A549 (cell line): ENCODE results near the gene C3orf85. TPM values are rescaled to one million over a fixed set of nuclear protein-coding genes. Genes with fewer than 3 reads are reported as not detected.

ENCODE experiments used
- ATAC-seq, 2 experiments: fragments of 200-7000 bp in 1 of 2; fragments of >200 bp in 1 of 2; cut with Nextera tagmentation in 1 of 2; cut with Tn5 transposase in 1 of 2; 3 replicates each; pipeline versions ENCODE4 v1.8.0 to v1.9.1; 2018 to 2020; ENCODE audit warnings: mild to moderate bottlenecking in 1 of 2, moderate library complexity in 1 of 2
- CTCF ChIA-PET: fragments of 300-600 bp; sonication (Branson Sonifier 250); formaldehyde crosslinking; extraction: SDS; loops from one replicate; lab custom pipeline; 2021; ENCODE audit warnings: antibody characterized with exemption, inconsistent platforms; lab: Yijun Ruan, JAX
- POLR2A ChIA-PET: fragments of 350-600 bp; formaldehyde crosslinking; extraction: SDS; loops from one replicate; lab custom pipeline; 2021; ENCODE audit warnings: antibody characterized with exemption, inconsistent platforms; lab: Yijun Ruan, JAX
- DNase-seq, 2 experiments: peaks; one replicate each; pipeline versions ENCODE4 v3.0.0 to v3.0.0-alpha.2; 2011 to 2016; ENCODE audit warnings: low read depth in 1 of 2, low spot score in 1 of 2
- FAIRE-seq: peaks from 2 replicates; lab custom pipeline; 2011; peaks lifted over from hg19 to GRCh38; lab: Jason Lieb, UNC
- H3K27ac ChIP-seq, 2 experiments: fragments of >200 bp; sonication (Bioruptor Twin); formaldehyde crosslinking; 3 replicates each; pipeline ENCODE4 v1.5.1; 2016 to 2017
- H3K4me1 ChIP-seq: fragments of >200 bp; sonication (Bioruptor Twin); formaldehyde crosslinking; 3 replicates; pipeline ENCODE4 v1.6.1; 2016
- H3K4me2 ChIP-seq: fragments of >200 bp; sonication (Bioruptor Twin); formaldehyde crosslinking; 3 replicates; pipeline ENCODE4 v1.6.1; 2016
- H3K4me3 ChIP-seq: fragments of >200 bp; sonication (Bioruptor Twin); formaldehyde crosslinking; 3 replicates; pipeline ENCODE4 v1.5.1; 2016
- H3K9me3 ChIP-seq: fragments of >200 bp; sonication (Bioruptor Twin); formaldehyde crosslinking; 3 replicates; pipeline ENCODE4 v1.6.1; 2016
- ATOH8 ChIP-seq: fragments of 250-450 bp; sonication (Bioruptor Pico); IDR thresholded peaks from 2 replicates; pipeline ENCODE4 v1.5.0; 2020; ENCODE audit warnings: low read depth, mild to moderate bottlenecking, moderate library complexity
- CBX8 ChIP-seq: fragments of 200-600 bp; sonication (generic); IDR thresholded peaks from 2 replicates; pipeline ENCODE4 v1.6.1; 2016
- EHF ChIP-seq: fragments of 250-450 bp; sonication (Bioruptor Pico); IDR thresholded peaks from 2 replicates; pipeline ENCODE4 v1.5.0; 2020; ENCODE audit warnings: mild to moderate bottlenecking
- JUN ChIP-seq, 2 experiments: fragments of >200 bp; sonication (Bioruptor Twin); formaldehyde crosslinking; IDR thresholded peaks; 2 replicates in 1 of 2; 3 replicates in 1 of 2; pipeline ENCODE4 v1.6.1; 2016 to 2017
- MAX ChIP-seq: IDR thresholded peaks from 2 replicates; pipeline ENCODE4 v1.6.1; 2012
- MAZ ChIP-seq: fragments of 150-350 bp; IDR thresholded peaks from 2 replicates; pipeline ENCODE4 v1.6.1; 2014; ENCODE audit warnings: antibody characterized with exemption, low read depth, low read length, borderline replicate concordance
- NFE2L2 ChIP-seq: fragments of 150-350 bp; conservative IDR thresholded peaks from 2 replicates; pipeline ENCODE4 v1.6.1; 2014; ENCODE audit warnings: low read length
- NPAS2 ChIP-seq: fragments of 250-450 bp; sonication (Bioruptor Pico); IDR thresholded peaks from 2 replicates; pipeline ENCODE4 v1.8.0; 2022; ENCODE audit warnings: mild to moderate bottlenecking, moderate library complexity, borderline replicate concordance
- POLR2A ChIP-seq: IDR thresholded peaks from 2 replicates; pipeline ENCODE4 v1.6.1; 2012; ENCODE audit warnings: mild to moderate bottlenecking, low read length
- RFX5 ChIP-seq: fragments of 450-650 bp; IDR thresholded peaks from 2 replicates; pipeline ENCODE4 v1.7.1; 2014; ENCODE audit warnings: antibody characterized with exemption, mild to moderate bottlenecking, moderate library complexity
- ZC3H11A ChIP-seq: fragments of 450-650 bp; IDR thresholded peaks from 2 replicates; pipeline ENCODE4 v1.6.1; 2014; ENCODE audit warnings: antibody characterized with exemption, mild to moderate bottlenecking
- ZNF302 ChIP-seq: fragments of 250-450 bp; sonication (Bioruptor Pico); IDR thresholded peaks from 2 replicates; pipeline ENCODE4 v1.9.0; 2021; ENCODE audit warnings: inconsistent platforms, mild to moderate bottlenecking, moderate library complexity
- WGBS: methylation state at CpG from one replicate; pipeline ENCODE4 v1.1.6; 2017; ENCODE audit errors: missing lambda C conversion rate; 5-methylcytosine and 5-hydroxymethylcytosine counted together
- polyA minus RNA-seq: library from RNA; depleted of rRNA, polyadenylated mRNA; stranded (reverse); fragments of >200 nt; gene quantifications from 2 replicates; pipeline ENCODE4 v1.2.3, GENCODE V29; 2011; rRNA and poly(A)+ RNA removed
- polyA plus RNA-seq, 4 experiments: library from polyadenylated mRNA; depleted of rRNA in 3 of 4; stranded (reverse); fragments of >200 nt; fragmentation: RNase III in 1 of 4; extraction: RNeasy Plus Mini Kit Qiagen cat#74134 plus additional on column Dnase treatment in 1 of 4; gene quantifications; 2 replicates in 3 of 4; 3 replicates in 1 of 4; pipeline ENCODE4 v1.2.3, GENCODE V29; 2011 to 2017
- TF ChIP-seq, protein P1 (sequence below): fragments of >200 bp; sonication (Bioruptor Twin); formaldehyde crosslinking; IDR thresholded peaks from 3 replicates; pipeline ENCODE4 v1.6.1; 2016
- TF ChIP-seq, protein P2 (sequence below): fragments of >200 bp; sonication (Bioruptor Twin); formaldehyde crosslinking; IDR thresholded peaks from 3 replicates; pipeline ENCODE4 v1.5.1; 2016
- TF ChIP-seq, protein P3 (sequence below): fragments of 250-450 bp; sonication (Bioruptor Pico); IDR thresholded peaks from 2 replicates; pipeline ENCODE4 v1.5.0; 2021; ENCODE audit warnings: mild to moderate bottlenecking, moderate library complexity, borderline replicate concordance

C3orf85 gene, protein sequence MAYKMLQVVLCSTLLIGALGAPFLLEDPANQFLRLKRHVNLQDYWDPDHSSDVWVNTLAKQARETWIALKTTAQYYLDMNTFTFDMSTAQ
- not detected in 2 replicates for polyA plus RNA-seq (2011; rRNA removed)
- not detected in 2 replicates for polyA plus RNA-seq (2012; cell fraction: cytosol; rRNA removed)
- polyA plus RNA-seq (2012; cell fraction: nucleus; rRNA removed) = not detected in 2 replicates
- polyA plus RNA-seq (2017; fragmentation: RNase III; extraction: RNeasy Plus Mini Kit Qiagen cat#74134 plus additional on column Dnase treatment) = not detected in 3 replicates
- not detected in 2 replicates for polyA minus RNA-seq

GRCh38 chr3:109136523-109136922 lies at the start of gene C3orf85:
C3orf85 (plus strand) TSS chr3:109136719; CDS start chr3:109136848, 129 bp downstream.
- WGBS = 46% methylated on average over 3 of the region's 3 CpGs
- CTCF ChIA-PET = no interaction called here
- FAIRE-seq (no peak), DNase-seq (no peak), ATAC-seq (no peak)
- 0 out of 3 replicates have a peak, but pooled peaks cover 3% of the 10 kb centered on the region for H3K4me1 ChIP-seq
- H3K9me3 ChIP-seq = no peaks in the 10 kb centered on the region
- H3K4me2 ChIP-seq = no peak within 1 kb of the TSS
- H3K27ac ChIP-seq = no peak within 1 kb of the TSS
- POLR2A ChIA-PET = no interaction called here
- no peak for TF ChIP-seq EHF (CRISPR knock-in tag)
- TF ChIP-seq, protein P1, sequence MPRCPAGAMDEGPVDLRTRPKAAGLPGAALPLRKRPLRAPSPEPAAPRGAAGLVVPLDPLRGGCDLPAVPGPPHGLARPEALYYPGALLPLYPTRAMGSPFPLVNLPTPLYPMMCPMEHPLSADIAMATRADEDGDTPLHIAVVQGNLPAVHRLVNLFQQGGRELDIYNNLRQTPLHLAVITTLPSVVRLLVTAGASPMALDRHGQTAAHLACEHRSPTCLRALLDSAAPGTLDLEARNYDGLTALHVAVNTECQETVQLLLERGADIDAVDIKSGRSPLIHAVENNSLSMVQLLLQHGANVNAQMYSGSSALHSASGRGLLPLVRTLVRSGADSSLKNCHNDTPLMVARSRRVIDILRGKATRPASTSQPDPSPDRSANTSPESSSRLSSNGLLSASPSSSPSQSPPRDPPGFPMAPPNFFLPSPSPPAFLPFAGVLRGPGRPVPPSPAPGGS = no peak
- TF ChIP-seq, protein P2, sequence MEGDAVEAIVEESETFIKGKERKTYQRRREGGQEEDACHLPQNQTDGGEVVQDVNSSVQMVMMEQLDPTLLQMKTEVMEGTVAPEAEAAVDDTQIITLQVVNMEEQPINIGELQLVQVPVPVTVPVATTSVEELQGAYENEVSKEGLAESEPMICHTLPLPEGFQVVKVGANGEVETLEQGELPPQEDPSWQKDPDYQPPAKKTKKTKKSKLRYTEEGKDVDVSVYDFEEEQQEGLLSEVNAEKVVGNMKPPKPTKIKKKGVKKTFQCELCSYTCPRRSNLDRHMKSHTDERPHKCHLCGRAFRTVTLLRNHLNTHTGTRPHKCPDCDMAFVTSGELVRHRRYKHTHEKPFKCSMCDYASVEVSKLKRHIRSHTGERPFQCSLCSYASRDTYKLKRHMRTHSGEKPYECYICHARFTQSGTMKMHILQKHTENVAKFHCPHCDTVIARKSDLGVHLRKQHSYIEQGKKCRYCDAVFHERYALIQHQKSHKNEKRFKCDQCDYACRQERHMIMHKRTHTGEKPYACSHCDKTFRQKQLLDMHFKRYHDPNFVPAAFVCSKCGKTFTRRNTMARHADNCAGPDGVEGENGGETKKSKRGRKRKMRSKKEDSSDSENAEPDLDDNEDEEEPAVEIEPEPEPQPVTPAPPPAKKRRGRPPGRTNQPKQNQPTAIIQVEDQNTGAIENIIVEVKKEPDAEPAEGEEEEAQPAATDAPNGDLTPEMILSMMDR = no peak
- no peak within 1 kb of the TSS for H3K4me3 ChIP-seq

- ChIA-PET POLR2A (no interaction called here), CTCF (no interaction called here)
- no peak for DNase-seq
- ATAC-seq = no peak
- no peak for FAIRE-seq
- H3K4me3 ChIP-seq = no peak overlapping the region
- WGBS = 16% methylated on average over 1 of the region's 1 CpG
- H3K27ac ChIP-seq = no peak overlapping the region
- TF ChIP-seq MAX (no peak), NPAS2 (CRISPR knock-in tag) (no peak), ZNF302 (CRISPR knock-in tag) (no peak), ZC3H11A (no peak), POLR2A (no peak), ATOH8 (CRISPR knock-in tag) (no peak)
- TF ChIP-seq, all 56 proteins: peak for 0
- Histone ChIP-seq H3K9me3 (no peaks in the 10 kb centered on the region), H3K4me2 (no peak overlapping the region), H3K4me1 (no peaks in the 10 kb centered on the region)
These were observed 47.3 kb upstream of the C3orf85 start for GRCh38 chr3:109089265-109089664.

DNA sequence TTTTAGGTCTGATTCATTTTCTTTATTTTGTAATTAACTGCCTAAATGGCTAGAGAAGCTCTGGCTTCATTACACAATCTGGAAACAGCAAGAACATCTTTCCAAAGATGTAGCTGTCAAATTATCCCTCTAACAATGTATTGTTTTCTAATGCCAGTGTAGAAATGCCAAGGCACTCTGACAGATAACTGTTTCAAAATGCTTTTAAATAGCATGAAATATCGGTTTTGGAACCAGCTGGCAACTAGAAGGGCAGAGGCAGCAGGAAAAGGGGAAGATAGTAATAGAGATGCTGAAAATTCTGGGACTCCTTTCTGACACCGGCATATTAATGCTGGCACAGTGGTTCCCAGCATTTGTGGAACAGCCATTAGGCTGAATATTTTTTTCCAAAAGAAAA lies 44.7 kb upstream of the C3orf85 start:
- Histone ChIP-seq H3K4me2 (no peak overlapping the region), H3K27ac (no peak overlapping the region), H3K4me3 (no peak overlapping the region), H3K4me1 (no peaks in the 10 kb centered on the region), H3K9me3 (no peaks in the 10 kb centered on the region)
- TF ChIP-seq NFE2L2 (no peak), CBX8 (no peak), MAZ (no peak), ATOH8 (CRISPR knock-in tag) (no peak), JUN (IDR thresholded peaks at IDR 0.05) (no peak), RFX5 (no peak)
- TF ChIP-seq, protein P3, sequence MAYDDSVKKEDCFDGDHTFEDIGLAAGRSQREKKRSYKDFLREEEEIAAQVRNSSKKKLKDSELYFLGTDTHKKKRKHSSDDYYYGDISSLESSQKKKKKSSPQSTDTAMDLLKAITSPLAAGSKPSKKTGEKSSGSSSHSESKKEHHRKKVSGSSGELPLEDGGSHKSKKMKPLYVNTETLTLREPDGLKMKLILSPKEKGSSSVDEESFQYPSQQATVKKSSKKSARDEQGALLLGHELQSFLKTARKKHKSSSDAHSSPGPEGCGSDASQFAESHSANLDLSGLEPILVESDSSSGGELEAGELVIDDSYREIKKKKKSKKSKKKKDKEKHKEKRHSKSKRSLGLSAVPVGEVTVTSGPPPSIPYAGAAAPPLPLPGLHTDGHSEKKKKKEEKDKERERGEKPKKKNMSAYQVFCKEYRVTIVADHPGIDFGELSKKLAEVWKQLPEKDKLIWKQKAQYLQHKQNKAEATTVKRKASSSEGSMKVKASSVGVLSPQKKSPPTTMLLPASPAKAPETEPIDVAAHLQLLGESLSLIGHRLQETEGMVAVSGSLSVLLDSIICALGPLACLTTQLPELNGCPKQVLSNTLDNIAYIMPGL (CRISPR knock-in tag) = no peak
- TF ChIP-seq, protein P2 = no peak
- no peak for ATAC-seq
- no peak for FAIRE-seq
- DNase-seq = no peak
- WGBS = 6% methylated on average over 2 of the region's 2 CpGs
- ChIA-PET CTCF (no interaction called here), POLR2A (no interaction called here)
